ENCODE measurements around the gene HLCS. TPM values are rescaled to one million over a fixed set of nuclear protein-coding genes. Genes with fewer than 3 reads are reported as not detected.

HLCS gene
- total and polyA plus RNA-seq, 2 of the 8 experiments (the other 6 are each of a cell fraction or from before 2014, with no cell fraction given), result 4.7 to 12.2 TPM

DNA sequence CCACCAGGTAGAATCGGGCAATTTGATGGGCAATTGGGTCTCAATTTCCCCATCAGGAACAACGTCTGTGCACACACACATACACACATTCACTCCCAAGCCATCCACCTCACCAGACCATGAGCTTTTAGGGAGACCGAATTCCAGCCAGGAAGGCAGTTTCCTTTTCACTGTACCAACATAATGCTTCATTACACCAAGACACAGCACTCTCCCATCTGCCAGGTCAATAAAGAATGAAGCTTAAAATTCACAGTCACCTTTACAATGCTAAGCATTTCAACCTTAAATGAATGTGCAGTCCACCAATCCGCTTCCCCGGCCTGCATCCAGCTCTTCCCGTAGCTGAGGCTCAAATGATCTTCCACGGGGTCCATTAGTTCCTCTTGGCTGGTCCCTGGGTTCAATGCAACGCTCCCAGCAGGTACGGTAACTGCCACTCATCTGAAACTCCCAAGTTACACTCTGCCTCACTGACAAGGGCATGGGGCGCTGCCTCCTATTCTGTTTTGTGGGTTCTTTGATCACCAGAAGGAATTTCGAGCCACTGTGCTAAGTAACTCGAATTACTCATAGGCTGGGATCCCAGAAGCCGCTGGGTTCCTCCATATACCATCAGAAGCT is 162.5 kb downstream of the HLCS start (continued):
- TF ChIP-seq RNF2 (IDR thresholded peaks at IDR 0.05; ENCODE audit: borderline replicate concordance, low read depth, low read length, missing control alignments, poor library complexity, severe bottlenecking) (no peak), CHD1 (IDR thresholded peaks at IDR 0.05; ENCODE audit: low read depth, low read length) (no peak), SRF (IDR thresholded peaks at IDR 0.05; ENCODE audit: low read depth, low read length) (no peak), TAF1 (IDR thresholded peaks at IDR 0.05; ENCODE audit: low read depth, low read length) (no peak), POLR2AphosphoS5 (IDR thresholded peaks at IDR 0.05; ENCODE audit: low read depth, low read length) (no peak), SP1 (IDR thresholded peaks at IDR 0.05; ENCODE audit: low read depth, low read length) (no peak), SIRT6 (IDR thresholded peaks at IDR 0.05; ENCODE audit: low read length) (no peak)
- TF ChIP-seq, protein P1, sequence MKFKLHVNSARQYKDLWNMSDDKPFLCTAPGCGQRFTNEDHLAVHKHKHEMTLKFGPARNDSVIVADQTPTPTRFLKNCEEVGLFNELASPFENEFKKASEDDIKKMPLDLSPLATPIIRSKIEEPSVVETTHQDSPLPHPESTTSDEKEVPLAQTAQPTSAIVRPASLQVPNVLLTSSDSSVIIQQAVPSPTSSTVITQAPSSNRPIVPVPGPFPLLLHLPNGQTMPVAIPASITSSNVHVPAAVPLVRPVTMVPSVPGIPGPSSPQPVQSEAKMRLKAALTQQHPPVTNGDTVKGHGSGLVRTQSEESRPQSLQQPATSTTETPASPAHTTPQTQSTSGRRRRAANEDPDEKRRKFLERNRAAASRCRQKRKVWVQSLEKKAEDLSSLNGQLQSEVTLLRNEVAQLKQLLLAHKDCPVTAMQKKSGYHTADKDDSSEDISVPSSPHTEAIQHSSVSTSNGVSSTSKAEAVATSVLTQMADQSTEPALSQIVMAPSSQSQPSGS (IDR thresholded peaks at IDR 0.05; ENCODE audit: low read length), result no peak

All from H1 (cell line).